Smooth muscle cell (in vitro differentiated cells): ENCODE data around the gene ATP6AP1. TPM values are rescaled to one million over a fixed set of nuclear protein-coding genes. Genes with fewer than 3 reads are reported as not detected.

Source experiments
- DNase-seq: peaks from one replicate; lab custom pipeline; 2025; ENCODE audit not compliant: unreplicated experiment; lab: John Stamatoyannopoulos, UW
- H2AFZ ChIP-seq: fragments of 200-600 bp; sonication (generic); 2 replicates; pipeline ENCODE4 v1.6.0; 2016; ENCODE audit warnings: antibody characterized with exemption, low read depth, mild to moderate bottlenecking
- H3F3A ChIP-seq: fragments of 200-600 bp; sonication (generic); 2 replicates; pipeline ENCODE4 v1.6.0; 2017; ENCODE audit warnings: antibody characterized with exemption, low read depth
- H3K27ac ChIP-seq: fragments of 200-600 bp; sonication (generic); 2 replicates; pipeline ENCODE4 v1.5.1; 2016; ENCODE audit warnings: low read depth, mild to moderate bottlenecking
- H3K27me3 ChIP-seq: fragments of 200-600 bp; sonication (generic); 2 replicates; pipeline ENCODE4 v1.6.1; 2016; ENCODE audit warnings: low read depth, mild to moderate bottlenecking
- H3K36me3 ChIP-seq: fragments of 200-600 bp; sonication (generic); 2 replicates; pipeline ENCODE4 v1.5.1; 2016; ENCODE audit warnings: low read depth
- H3K4me1 ChIP-seq: fragments of 200-600 bp; sonication (generic); 2 replicates; pipeline ENCODE4 v1.5.1; 2016; ENCODE audit warnings: low read depth
- H3K4me2 ChIP-seq: fragments of 200-600 bp; sonication (generic); 2 replicates; pipeline ENCODE4 v1.6.0; 2016; ENCODE audit warnings: mild to moderate bottlenecking
- H3K4me3 ChIP-seq: fragments of 200-600 bp; sonication (generic); 2 replicates; pipeline ENCODE4 v1.5.1; 2016; ENCODE audit warnings: mild to moderate bottlenecking
- H3K79me2 ChIP-seq: fragments of 200-600 bp; sonication (generic); 2 replicates; pipeline ENCODE4 v1.6.0; 2016; ENCODE audit warnings: low read depth, mild to moderate bottlenecking
- H3K9ac ChIP-seq: fragments of 200-600 bp; sonication (generic); 2 replicates; pipeline ENCODE4 v1.6.0; 2016; ENCODE audit warnings: low read depth
- H3K9me3 ChIP-seq: fragments of 200-600 bp; sonication (generic); replicated peaks from 2 replicates; pipeline ENCODE4 v1.5.1; 2016; ENCODE audit warnings: low read depth
- H4K20me1 ChIP-seq: fragments of 200-600 bp; sonication (generic); 2 replicates; pipeline ENCODE4 v1.6.0; 2016; ENCODE audit warnings: low read depth
- CTCF ChIP-seq: fragments of 200-600 bp; sonication (generic); IDR thresholded peaks from 2 replicates; pipeline ENCODE4 v1.5.1; 2017; ENCODE audit warnings: borderline replicate concordance, mild to moderate bottlenecking, antibody characterized with exemption; ENCODE audit not compliant: insufficient read depth, poor library complexity, severe bottlenecking
- WGBS: methylation state at CpG from one replicate; pipeline ENCODE4 v1.1.7; 2016; ENCODE audit warnings: low lambda C conversion rate; 5-methylcytosine and 5-hydroxymethylcytosine counted together
- polyA plus RNA-seq: library from polyadenylated mRNA; unstranded; fragments of >200 nt; fragmentation: Nextera tagmentation; extraction: Ambion mirVana; gene quantifications from 2 replicates; pipeline ENCODE4 v1.2.1, GENCODE V29; 2016
- total RNA-seq: library from RNA; depleted of rRNA; stranded (reverse); fragments of >200 nt; gene quantifications from 2 replicates; pipeline ENCODE4 v1.2.3, GENCODE V29; 2014

Gene ATP6AP1
- total and polyA plus RNA-seq, 2 experiments from 2014 or later = 104 to 193 TPM

- Histone ChIP-seq H4K20me1 (peaks cover 31% of the 10 kb centered on the region), H3F3A (no peaks in the 10 kb centered on the region), H3K27me3 (no peaks in the 10 kb centered on the region), H3K9me3 (no peaks in the 10 kb centered on the region), H2AFZ (no peak overlapping the region), H3K4me3 (no peak overlapping the region), H3K36me3 (no peaks in the 10 kb centered on the region), H3K4me2 (no peak overlapping the region), H3K9ac (no peak overlapping the region), H3K4me1 (no peaks in the 10 kb centered on the region), H3K27ac (no peak overlapping the region), H3K79me2 (no peaks in the 10 kb centered on the region)
- WGBS = 92% methylated on average over 9 of the region's 9 CpGs
- no peak for DNase-seq
- no peak for TF ChIP-seq CTCF
Measured at GRCh38 chrX:154469114-154469513, 40.6 kb downstream of the ATP6AP1 start.

- Histone ChIP-seq H2AFZ (no peak overlapping the region), H3K4me2 (no peak overlapping the region), H4K20me1 (peaks cover 24% of the 10 kb centered on the region), H3F3A (no peaks in the 10 kb centered on the region), H3K9me3 (no peaks in the 10 kb centered on the region), H3K27me3 (no peaks in the 10 kb centered on the region), H3K4me1 (no peaks in the 10 kb centered on the region), H3K27ac (no peak overlapping the region), H3K36me3 (no peaks in the 10 kb centered on the region), H3K4me3 (no peak overlapping the region), H3K79me2 (no peaks in the 10 kb centered on the region), H3K9ac (no peak overlapping the region)
- no peak for TF ChIP-seq CTCF
- 95% methylated on average over 18 of the region's 18 CpGs for WGBS
- DNase-seq = no peak
Measured at GRCh38 chrX:154469880-154470279, 41.4 kb downstream of the ATP6AP1 start.

- Histone ChIP-seq H4K20me1 (peaks cover 20% of the 10 kb centered on the region), H3K27me3 (no peaks in the 10 kb centered on the region), H3K9me3 (no peaks in the 10 kb centered on the region), H3K4me3 (no peak overlapping the region), H3K79me2 (no peaks in the 10 kb centered on the region), H3K27ac (no peak overlapping the region), H3K4me1 (no peaks in the 10 kb centered on the region), H3K36me3 (no peaks in the 10 kb centered on the region), H3K9ac (no peak overlapping the region), H3K4me2 (no peak overlapping the region), H3F3A (no peaks in the 10 kb centered on the region), H2AFZ (no peak overlapping the region)
- TF ChIP-seq CTCF = no peak
- DNase-seq = no peak
- WGBS = 93% methylated on average over 14 of the region's 14 CpGs
Measured at GRCh38 chrX:154470434-154470833, 42.0 kb downstream of the ATP6AP1 start.

- H2AFZ ChIP-seq = no peak overlapping the region
- no peaks in the 10 kb centered on the region for H3K36me3 ChIP-seq
- no peak for DNase-seq
- H3K4me1 ChIP-seq = no peaks in the 10 kb centered on the region
- H3K4me3 ChIP-seq = no peak overlapping the region
- no peak for TF ChIP-seq CTCF
- no peak overlapping the region for H3K9ac ChIP-seq
- no peak overlapping the region for H3K4me2 ChIP-seq
- no peaks in the 10 kb centered on the region for H3K9me3 ChIP-seq
- H3F3A ChIP-seq = no peaks in the 10 kb centered on the region
- no peak overlapping the region for H3K27ac ChIP-seq
- H3K79me2 ChIP-seq = no peaks in the 10 kb centered on the region
- H4K20me1 ChIP-seq = peaks cover 20% of the 10 kb centered on the region
- H3K27me3 ChIP-seq = no peaks in the 10 kb centered on the region
- WGBS = 93% methylated on average over 20 of the region's 23 CpGs
Measured at GRCh38 chrX:154470914-154471568, 42.6 kb downstream of the ATP6AP1 start.
